Activated CD8-positive, alpha-beta memory T cell treated with anti-CD3 and anti-CD28 coated beads for 36 hours (primary cell): ENCODE results near the gene UVSSA. TPM values are rescaled to one million over a fixed set of nuclear protein-coding genes. Genes with fewer than 3 reads are reported as not detected.
"Not testable (repeated sequence)": the region's sequence is repeated elsewhere in the genome, so short reads cannot be mapped to it uniquely, and the experiment has no call there.

Source experiments
- CTCF ChIA-PET: fragments of 350-600 bp; sonication (Branson Sonifier 250); formaldehyde crosslinking; loops from one replicate; lab custom pipeline; 2021; ENCODE audit warnings: antibody characterized with exemption; lab: Charles Lee
- POLR2A ChIA-PET: fragments of 350-600 bp; sonication (Branson Sonifier 250); formaldehyde crosslinking; loops from one replicate; lab custom pipeline; 2021; ENCODE audit warnings: antibody characterized with exemption; lab: Charles Lee
- total RNA-seq, 2 experiments: library from RNA; stranded (reverse); gene quantifications; one replicate each; pipeline ENCODE4 v1.2.3, GENCODE V29; 2021

The UVSSA gene
- total RNA-seq, 2 experiments from 2014 or later, result 15.2 to 17.0 TPM

DNA sequence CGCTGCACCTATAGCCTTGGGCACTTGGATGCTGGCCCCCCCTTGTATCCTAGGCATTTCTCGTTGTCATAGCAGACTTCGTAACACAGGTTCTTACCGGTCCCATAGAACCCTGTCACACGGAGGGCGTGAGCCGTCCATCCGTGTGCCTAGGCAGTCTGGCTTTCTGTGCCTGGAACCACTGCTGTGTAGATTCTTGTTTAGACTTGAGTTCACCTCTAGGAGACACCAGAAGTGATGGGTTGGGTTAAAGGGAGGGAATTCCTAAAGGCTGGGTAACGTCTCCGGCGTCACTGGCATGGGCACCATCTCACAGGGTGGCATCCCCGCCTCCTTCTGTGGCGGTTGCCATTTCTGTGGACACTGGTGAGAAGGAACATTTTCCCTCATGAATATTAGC lies 72.7 kb downstream of the UVSSA start:
- ChIA-PET CTCF (no interaction called here), POLR2A (no interaction called here)

GRCh38 chr4:1421657-1422056 lies 74.6 kb downstream of the UVSSA start:
- ChIA-PET CTCF (no interaction called here), POLR2A (no interaction called here)

- POLR2A ChIA-PET, result no interaction called here
- CTCF ChIA-PET, result no interaction called here
These were observed 80.0 kb downstream of the UVSSA start for GRCh38 chr4:1427010-1427409.

DNA sequence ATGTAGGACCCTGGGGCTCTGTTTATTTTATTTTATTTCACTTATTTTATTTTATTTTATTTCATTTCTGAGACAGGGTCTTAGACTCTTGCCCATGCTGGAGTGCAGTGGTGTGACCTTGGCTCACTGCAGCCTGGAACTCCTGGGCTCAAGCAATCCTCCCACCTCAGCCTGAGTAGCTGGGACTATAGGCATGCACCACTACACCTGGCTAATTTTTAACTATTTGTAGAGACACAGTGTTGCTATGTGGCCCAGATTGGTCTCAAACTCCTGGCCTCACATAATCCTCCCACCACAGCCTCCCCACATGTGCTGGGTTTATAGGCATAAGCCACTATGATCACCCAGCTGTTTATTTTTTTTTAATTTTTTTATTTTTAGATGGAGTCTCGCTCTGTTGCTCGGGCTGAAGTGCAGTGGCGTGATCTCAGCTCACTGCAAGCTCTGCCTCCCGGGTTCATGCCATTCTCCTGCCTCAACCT lies 96.7 kb downstream of the UVSSA start:
- POLR2A ChIA-PET, result not testable (repeated sequence)
- CTCF ChIA-PET, result interaction anchor here (0.8 kb wide), 1 partner anchor 106 kb away, joined by 3 read pairs; no protein-coding TSS in a partner anchor

Other genes with a start within 250 kb of the UVSSA start
- 1 to 10 TPM; 1.1 to 1.6 TPM for gene RNF212, start 233.6 kb upstream of the UVSSA start, total RNA-seq
- gene SPON2, start 174.6 kb upstream of the UVSSA start, total RNA-seq, result 1 to 10 TPM; 3.2 to 4.2 TPM
- gene CTBP1, start 98.1 kb upstream of the UVSSA start, total RNA-seq, result 100 to 1,000 TPM; 129 to 133 TPM
- 10 to 100 TPM; 54.6 to 57.2 TPM for gene MAEA, start 57.3 kb upstream of the UVSSA start, total RNA-seq
- gene NKX1-1, start 59.2 kb downstream of the UVSSA start, total RNA-seq, result not detected